Fibroblast of lung (primary cell): Measurements from ENCODE around the gene COL7A1. TPM values are rescaled to one million over a fixed set of nuclear protein-coding genes. Genes with fewer than 3 reads are reported as not detected.

ENCODE experiments used
- DNase-seq, 2 donors: peaks; one replicate each; pipeline versions ENCODE4 v3.0.0 to v3.0.0-alpha.2; 2010; ENCODE audit warnings: low read depth in 2 of 2
- H2AFZ ChIP-seq: 2 replicates; pipeline ENCODE4 v1.5.1; 2012; ENCODE audit warnings: low read length, control low read depth, inconsistent platforms
- H3K27ac ChIP-seq: 2 replicates; pipeline ENCODE4 v1.5.1; 2011; ENCODE audit warnings: low read length, control low read depth; ENCODE audit not compliant: insufficient read depth
- H3K27me3 ChIP-seq: 2 replicates; pipeline ENCODE4 v1.5.1; 2011; ENCODE audit warnings: mild to moderate bottlenecking, low read length; ENCODE audit not compliant: control insufficient read depth, insufficient read depth
- H3K36me3 ChIP-seq: 2 replicates; pipeline ENCODE4 v1.5.1; 2011; ENCODE audit warnings: low read length; ENCODE audit not compliant: control insufficient read depth, insufficient read depth
- H3K4me1 ChIP-seq: 2 replicates; pipeline ENCODE4 v1.5.1; 2011; ENCODE audit warnings: low read length; ENCODE audit not compliant: control insufficient read depth, insufficient read depth; ENCODE audit errors: extremely low read depth
- H3K4me2 ChIP-seq: 2 replicates; pipeline ENCODE4 v1.5.1; 2011; ENCODE audit warnings: low read length, control low read depth; ENCODE audit not compliant: insufficient read depth; ENCODE audit errors: extremely low read depth
- H3K4me3 ChIP-seq, 4 experiments: fragments of 200-600 bp in 1 of 4; sonication (generic) in 1 of 4; replicated peaks in 1 of 4; 2 replicates each; pipeline ENCODE4 v1.5.1; 2011 to 2016; ENCODE audit warnings: low read length in 4 of 4, low read depth in 3 of 4, mild to moderate bottlenecking in 3 of 4, control low read depth in 2 of 4, inconsistent platforms in 1 of 4, mixed read lengths in 1 of 4; ENCODE audit not compliant: insufficient read depth in 1 of 4; ENCODE audit errors: control extremely low read depth in 1 of 4
- H3K79me2 ChIP-seq: 2 replicates; pipeline ENCODE4 v1.5.1; 2012; ENCODE audit warnings: mild to moderate bottlenecking, low read length, inconsistent platforms; ENCODE audit not compliant: control insufficient read depth, insufficient read depth
- H3K9ac ChIP-seq: 2 replicates; pipeline ENCODE4 v1.5.1; 2011; ENCODE audit warnings: mild to moderate bottlenecking, low read length, control low read depth; ENCODE audit not compliant: insufficient read depth
- H3K9me3 ChIP-seq: 2 replicates; pipeline ENCODE4 v1.5.1; 2012; ENCODE audit warnings: low read depth, low read length; ENCODE audit not compliant: control insufficient read depth, insufficient read depth
- H4K20me1 ChIP-seq: 2 replicates; pipeline ENCODE4 v1.5.1; 2011; ENCODE audit warnings: low read length; ENCODE audit not compliant: control insufficient read depth, insufficient read depth; ENCODE audit errors: extremely low read depth
- CTCF ChIP-seq, 2 donors: IDR thresholded peaks in 1 of 2; conservative IDR thresholded peaks in 1 of 2; 1 replicate in 1 of 2; 2 replicates in 1 of 2; pipeline ENCODE4 v1.5.1; 2011 to 2012; ENCODE audit warnings: low read length in 2 of 2, control low read depth in 1 of 2, inconsistent platforms in 1 of 2, low read depth in 1 of 2, mild to moderate bottlenecking in 1 of 2
- EZH2 ChIP-seq: IDR thresholded peaks from 2 replicates; pipeline ENCODE4 v1.5.1; 2012; ENCODE audit warnings: low read length, control low read depth, mild to moderate bottlenecking; ENCODE audit errors: missing control alignments
- polyA plus RNA-seq, 2 donors: library from polyadenylated mRNA; depleted of rRNA in 1 of 2; stranded (reverse) in 1 of 2; unstranded in 1 of 2; fragments of >200 nt; gene quantifications; 2 replicates each; pipeline ENCODE4 v1.2.1, GENCODE V29; 2011 to 2012; ENCODE audit warnings: missing spikeins in 1 of 2
- total RNA-seq: library from RNA; depleted of rRNA; stranded (reverse); fragments of >200 nt; gene quantifications from 2 replicates; pipeline ENCODE4 v1.2.1, GENCODE V29; 2014

COL7A1 gene
- total and polyA plus RNA-seq, 2 donors (not counting 1 experiment from before 2014, with no cell fraction given): 3.4 to 36.7 TPM

- no peaks in the 10 kb centered on the region for H3K27me3 ChIP-seq
- no peak overlapping the region for H3K27ac ChIP-seq
- DNase-seq: no peak
- H3K36me3 ChIP-seq: peaks cover 6% of the 10 kb centered on the region
- H3K4me3 ChIP-seq: no peak overlapping the region
- H3K9me3 ChIP-seq: no peaks in the 10 kb centered on the region
- no peak overlapping the region for H2AFZ ChIP-seq
- no peak overlapping the region for H3K4me2 ChIP-seq
- no peaks in the 10 kb centered on the region for H3K4me1 ChIP-seq
- no peak for TF ChIP-seq CTCF (conservative IDR thresholded peaks at IDR 0.05 in 1 of 2, IDR thresholded peaks at IDR 0.05 in 1 of 2; ENCODE audit: low read depth in 1 of 2, low read length in 2 of 2)
- no peak for TF ChIP-seq EZH2
- H3K79me2 ChIP-seq: no peaks in the 10 kb centered on the region
- no peak overlapping the region for H3K9ac ChIP-seq
- H4K20me1 ChIP-seq: no peaks in the 10 kb centered on the region
Observed at GRCh38 chr3:48543271-48543866, 51.8 kb downstream of the COL7A1 start.

GRCh38 chr3:48538451-48538850 is 56.7 kb downstream of the COL7A1 start:
- TF ChIP-seq EZH2 (no peak), CTCF (conservative IDR thresholded peaks at IDR 0.05 in 1 of 2, IDR thresholded peaks at IDR 0.05 in 1 of 2; ENCODE audit: low read depth in 1 of 2, low read length in 2 of 2) (no peak)
- H3K4me2 ChIP-seq: no peak overlapping the region
- H3K36me3 ChIP-seq: peaks cover 1% of the 10 kb centered on the region
- H3K4me3 ChIP-seq: no peak overlapping the region
- no peaks in the 10 kb centered on the region for H3K4me1 ChIP-seq
- H3K79me2 ChIP-seq: no peaks in the 10 kb centered on the region
- H3K9me3 ChIP-seq: no peaks in the 10 kb centered on the region
- H3K9ac ChIP-seq: no peak overlapping the region
- H3K27me3 ChIP-seq: no peaks in the 10 kb centered on the region
- H3K27ac ChIP-seq: no peak overlapping the region
- no peaks in the 10 kb centered on the region for H4K20me1 ChIP-seq
- no peak overlapping the region for H2AFZ ChIP-seq
- DNase-seq: no peak

GRCh38 chr3:48536785-48537184 is 58.3 kb downstream of the COL7A1 start:
- Histone ChIP-seq H3K4me3 (no peak overlapping the region), H3K9ac (no peak overlapping the region), H3K4me2 (no peak overlapping the region), H3K27me3 (no peaks in the 10 kb centered on the region), H3K4me1 (no peaks in the 10 kb centered on the region), H3K36me3 (peaks cover 4% of the 10 kb centered on the region), H2AFZ (no peak overlapping the region), H3K9me3 (no peaks in the 10 kb centered on the region), H4K20me1 (no peaks in the 10 kb centered on the region), H3K27ac (no peak overlapping the region), H3K79me2 (no peaks in the 10 kb centered on the region)
- no peak for DNase-seq
- TF ChIP-seq CTCF (conservative IDR thresholded peaks at IDR 0.05 in 1 of 2, IDR thresholded peaks at IDR 0.05 in 1 of 2; ENCODE audit: low read depth in 1 of 2, low read length in 2 of 2) (no peak), EZH2 (no peak)
